HepG2 (cell line): ENCODE results near the gene SLC35B2. TPM values are rescaled to one million over a fixed set of nuclear protein-coding genes. Genes with fewer than 3 reads are reported as not detected.

Experiments
- ARID2 ChIP-seq: sonication (generic); formaldehyde crosslinking; IDR thresholded peaks from 2 replicates; pipeline ENCODE4 v1.8.1; 2022; ENCODE audit warnings: mild to moderate bottlenecking, missing genetic modification reagents, borderline replicate concordance
- CEBPG ChIP-seq: IDR thresholded peaks from 2 replicates; pipeline ENCODE4 v1.6.1; 2016
- CREM ChIP-seq, 2 experiments: sonication (generic) in 1 of 2; formaldehyde crosslinking in 1 of 2; IDR thresholded peaks; 2 replicates each; pipeline versions ENCODE4 v1.4.0 to v1.6.1; 2016 to 2020; ENCODE audit warnings: antibody characterized with exemption in 1 of 2, mild to moderate bottlenecking in 1 of 2, missing genetic modification reagents in 1 of 2
- CSRNP2 ChIP-seq: sonication (generic); formaldehyde crosslinking; conservative IDR thresholded peaks from 2 replicates; pipeline ENCODE4 v1.8.0; 2022; ENCODE audit warnings: low read depth, missing genetic modification reagents
- EHMT2 ChIP-seq: fragments of 200-600 bp; sonication (generic); IDR thresholded peaks from 2 replicates; pipeline ENCODE4 v1.7.0; 2017; ENCODE audit warnings: antibody characterized with exemption, low read depth, low read length, borderline replicate concordance
- ETV6 ChIP-seq: sonication (generic); formaldehyde crosslinking; conservative IDR thresholded peaks from 2 replicates; pipeline ENCODE4 v1.4.0; 2020; ENCODE audit warnings: missing genetic modification reagents
- HDAC1 ChIP-seq: sonication (generic); formaldehyde crosslinking; IDR thresholded peaks from 2 replicates; pipeline ENCODE4 v1.5.1; 2020; ENCODE audit warnings: mild to moderate bottlenecking, missing genetic modification reagents
- HNF1B ChIP-seq: sonication (generic); formaldehyde crosslinking; IDR thresholded peaks from 2 replicates; pipeline ENCODE4 v1.5.1; 2020; ENCODE audit warnings: mild to moderate bottlenecking, moderate library complexity, missing genetic modification reagents
- MATR3 ChIP-seq: sonication (generic); formaldehyde crosslinking; IDR thresholded peaks from 2 replicates; pipeline ENCODE4 v1.4.0; 2020; ENCODE audit warnings: missing genetic modification reagents
- MIER2 ChIP-seq: IDR thresholded peaks from 2 replicates; pipeline ENCODE4 v1.6.1; 2016; ENCODE audit warnings: missing biosample characterization, missing genetic modification reagents
- PLRG1 ChIP-seq: fragments of 450-650 bp; conservative IDR thresholded peaks from 2 replicates; pipeline ENCODE4 v1.6.1; 2016
- POLR2A ChIP-seq, 2 experiments: IDR thresholded peaks; 2 replicates each; pipeline ENCODE4 v1.6.1; 2011; ENCODE audit warnings: low read depth in 2 of 2, low read length in 2 of 2, mild to moderate bottlenecking in 1 of 2, moderate library complexity in 1 of 2; ENCODE audit not compliant: insufficient read depth in 1 of 2
- RARA ChIP-seq: IDR thresholded peaks from 2 replicates; pipeline ENCODE4 v1.6.1; 2016; ENCODE audit warnings: missing genetic modification reagents, missing compliant biosample characterization
- REST ChIP-seq, 2 experiments: IDR thresholded peaks; 2 replicates each; pipeline ENCODE4 v1.6.1; 2011 to 2012; ENCODE audit warnings: low read length in 2 of 2, borderline replicate concordance in 1 of 2, low read depth in 1 of 2, mild to moderate bottlenecking in 1 of 2, moderate library complexity in 1 of 2
- SAP130 ChIP-seq: IDR thresholded peaks from 2 replicates; pipeline ENCODE4 v1.6.1; 2016; ENCODE audit warnings: low read depth
- ZNF331 ChIP-seq: sonication (generic); formaldehyde crosslinking; IDR thresholded peaks from 2 replicates; pipeline ENCODE4 v1.4.0; 2020; ENCODE audit warnings: missing genetic modification reagents
- ZNF468 ChIP-seq: sonication (generic); formaldehyde crosslinking; IDR thresholded peaks from 2 replicates; pipeline ENCODE4 v1.8.0; 2022; ENCODE audit warnings: mild to moderate bottlenecking, moderate library complexity, missing genetic modification reagents
- ZNF510 ChIP-seq: sonication (generic); formaldehyde crosslinking; IDR thresholded peaks from 2 replicates; pipeline ENCODE4 v1.4.0; 2020; ENCODE audit warnings: low read depth, mild to moderate bottlenecking, missing genetic modification reagents
- ZNF644 ChIP-seq: IDR thresholded peaks from 2 replicates; pipeline ENCODE4 v1.6.1; 2016; ENCODE audit warnings: low read depth
- ZNF891 ChIP-seq: sonication (generic); formaldehyde crosslinking; IDR thresholded peaks from 2 replicates; pipeline ENCODE4 v1.5.0; 2020; ENCODE audit warnings: mild to moderate bottlenecking, missing genetic modification reagents
- polyA plus RNA-seq, 8 experiments: library from polyadenylated mRNA; depleted of rRNA in 3 of 8; stranded (reverse) in 7 of 8; unstranded in 1 of 8; fragments of >200 nt; fragmentation: Illumina TruSeq in 4 of 8; extraction: Trizol in 4 of 8; gene quantifications; 2 replicates each; pipeline versions ENCODE4 v1.2.1 to v1.2.3, GENCODE V29; 2011 to 2016; ENCODE audit warnings: low read depth in 4 of 8, missing spikeins in 1 of 8, mixed read lengths in 1 of 8; ENCODE audit not compliant: insufficient read depth in 1 of 8
- total RNA-seq, 5 experiments: library from RNA; depleted of rRNA; stranded (reverse); fragments of >200 nt; fragmentation: Illumina TruSeq; extraction: Trizol; gene quantifications; 2 replicates each; pipeline ENCODE4 v1.2.3, GENCODE V29; 2016; ENCODE audit warnings: low read depth in 1 of 5
- TF ChIP-seq, protein P1 (sequence below): IDR thresholded peaks from 2 replicates; pipeline ENCODE4 v1.6.1; 2016; ENCODE audit warnings: low read depth, control low read depth
- TF ChIP-seq, protein P2 (sequence below): sonication (generic); formaldehyde crosslinking; IDR thresholded peaks from 2 replicates; pipeline ENCODE4 v1.8.1; 2022; ENCODE audit warnings: mild to moderate bottlenecking, missing genetic modification reagents

Gene SLC35B2
- total and polyA plus RNA-seq, 2 of the 13 experiments (the other 11 are each of a cell fraction or from before 2014, with no cell fraction given): 61.1 to 148 TPM

GRCh38 chr6:44285552-44286284 is 28.4 kb upstream of the SLC35B2 start (continued):
- TF ChIP-seq CSRNP2 (CRISPR knock-in tag): no peak
- TF ChIP-seq ZNF891: no peak
- TF ChIP-seq CREM (IDR thresholded peaks at IDR 0.05): no peak
- TF ChIP-seq CREM (CRISPR knock-in tag; IDR thresholded peaks at IDR 0.05): no peak
- no peak for TF ChIP-seq PLRG1
- no peak for TF ChIP-seq ARID2
- TF ChIP-seq ZNF331 (CRISPR knock-in tag): 0 out of 2 replicates have a peak, but pooled peaks have one; percentile 37
- TF ChIP-seq, protein P1, sequence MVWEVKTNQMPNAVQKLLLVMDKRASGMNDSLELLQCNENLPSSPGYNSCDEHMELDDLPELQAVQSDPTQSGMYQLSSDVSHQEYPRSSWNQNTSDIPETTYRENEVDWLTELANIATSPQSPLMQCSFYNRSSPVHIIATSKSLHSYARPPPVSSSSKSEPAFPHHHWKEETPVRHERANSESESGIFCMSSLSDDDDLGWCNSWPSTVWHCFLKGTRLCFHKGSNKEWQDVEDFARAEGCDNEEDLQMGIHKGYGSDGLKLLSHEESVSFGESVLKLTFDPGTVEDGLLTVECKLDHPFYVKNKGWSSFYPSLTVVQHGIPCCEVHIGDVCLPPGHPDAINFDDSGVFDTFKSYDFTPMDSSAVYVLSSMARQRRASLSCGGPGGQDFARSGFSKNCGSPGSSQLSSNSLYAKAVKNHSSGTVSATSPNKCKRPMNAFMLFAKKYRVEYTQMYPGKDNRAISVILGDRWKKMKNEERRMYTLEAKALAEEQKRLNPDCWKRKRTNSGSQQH (CRISPR knock-in tag): 0 out of 2 replicates have a peak, but pooled peaks have one; percentile 41
- no peak for TF ChIP-seq HDAC1 (CRISPR knock-in tag)
- TF ChIP-seq, protein P2, sequence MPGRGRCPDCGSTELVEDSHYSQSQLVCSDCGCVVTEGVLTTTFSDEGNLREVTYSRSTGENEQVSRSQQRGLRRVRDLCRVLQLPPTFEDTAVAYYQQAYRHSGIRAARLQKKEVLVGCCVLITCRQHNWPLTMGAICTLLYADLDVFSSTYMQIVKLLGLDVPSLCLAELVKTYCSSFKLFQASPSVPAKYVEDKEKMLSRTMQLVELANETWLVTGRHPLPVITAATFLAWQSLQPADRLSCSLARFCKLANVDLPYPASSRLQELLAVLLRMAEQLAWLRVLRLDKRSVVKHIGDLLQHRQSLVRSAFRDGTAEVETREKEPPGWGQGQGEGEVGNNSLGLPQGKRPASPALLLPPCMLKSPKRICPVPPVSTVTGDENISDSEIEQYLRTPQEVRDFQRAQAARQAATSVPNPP: no peak
- no peak for TF ChIP-seq CEBPG (CRISPR knock-in tag)
- no peak for TF ChIP-seq POLR2A (IDR thresholded peaks at IDR 0.05; ENCODE audit: insufficient read depth in 1 of 2, low read depth in 2 of 2, low read length in 2 of 2)
- TF ChIP-seq MIER2 (CRISPR knock-in tag): peak; percentile 97
- no peak for TF ChIP-seq RARA (CRISPR knock-in tag)
- peak; percentile 53; the same call in 1 of the 2 replicates for TF ChIP-seq ZNF644 (CRISPR knock-in tag)
- TF ChIP-seq EHMT2: peak; percentile 94
- no peak for TF ChIP-seq ETV6 (CRISPR knock-in tag)
- TF ChIP-seq REST (IDR thresholded peaks at IDR 0.05; ENCODE audit: borderline replicate concordance in 1 of 2, low read depth in 1 of 2, low read length in 2 of 2): peak; percentile 69 to 96
- TF ChIP-seq MATR3 (CRISPR knock-in tag): 0 out of 2 replicates have a peak, but pooled peaks have one; percentile 38
- no peak for TF ChIP-seq HNF1B (CRISPR knock-in tag)
- TF ChIP-seq ZNF510 (CRISPR knock-in tag): no peak
- TF ChIP-seq ZNF468 (CRISPR knock-in tag): no peak
- 0 out of 2 replicates have a peak, but pooled peaks have one; percentile 28 for TF ChIP-seq SAP130 (CRISPR knock-in tag)
